Measurements from ENCODE around the gene MT4.

GRCh38 chr16:56538331-56538730 is 26.5 kb upstream of the MT4 start:
- TF ChIP-seq CTCF (IDR thresholded peaks at IDR 0.05) (no peak), POLR2A (IDR thresholded peaks at IDR 0.05) (no peak)
